Lower leg skin (tissue), 3 donors: Measurements from ENCODE around the gene EIPR1.

Experiments used
- POLR2A ChIP-seq, 2 donors: fragments of 450-650 bp; IDR thresholded peaks; one replicate each; pipeline ENCODE4 v1.6.1; 2016 to 2017; ENCODE audit warnings: antibody characterized with exemption in 2 of 2, mild to moderate bottlenecking in 1 of 2, moderate library complexity in 1 of 2
- TF ChIP-seq, protein P1 (sequence below), 3 donors: fragments of 450-650 bp; IDR thresholded peaks; one replicate each; pipeline ENCODE4 v1.5.1; 2016; ENCODE audit warnings: antibody characterized with exemption in 3 of 3, mild to moderate bottlenecking in 3 of 3, moderate library complexity in 2 of 3

DNA sequence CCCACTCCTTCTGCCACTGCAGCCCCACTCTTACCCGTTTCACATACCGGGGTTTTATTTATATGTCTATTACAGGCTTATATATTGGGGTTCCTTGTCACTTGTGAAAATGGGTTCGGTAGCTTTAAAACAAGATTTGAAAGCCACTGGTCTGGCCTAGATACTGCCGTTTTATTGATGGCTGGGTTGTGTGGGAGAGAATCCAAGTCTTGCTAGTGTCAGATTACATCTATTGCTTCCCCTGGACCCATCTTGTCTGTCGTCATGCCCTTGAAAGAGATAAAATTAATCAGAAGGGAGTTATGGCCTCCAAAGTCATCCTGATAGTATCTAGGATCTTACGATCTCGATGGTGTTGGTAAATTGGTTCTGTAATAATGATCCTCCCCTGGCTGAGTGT lies 79.4 kb downstream of the EIPR1 start:
- TF ChIP-seq, protein P1, sequence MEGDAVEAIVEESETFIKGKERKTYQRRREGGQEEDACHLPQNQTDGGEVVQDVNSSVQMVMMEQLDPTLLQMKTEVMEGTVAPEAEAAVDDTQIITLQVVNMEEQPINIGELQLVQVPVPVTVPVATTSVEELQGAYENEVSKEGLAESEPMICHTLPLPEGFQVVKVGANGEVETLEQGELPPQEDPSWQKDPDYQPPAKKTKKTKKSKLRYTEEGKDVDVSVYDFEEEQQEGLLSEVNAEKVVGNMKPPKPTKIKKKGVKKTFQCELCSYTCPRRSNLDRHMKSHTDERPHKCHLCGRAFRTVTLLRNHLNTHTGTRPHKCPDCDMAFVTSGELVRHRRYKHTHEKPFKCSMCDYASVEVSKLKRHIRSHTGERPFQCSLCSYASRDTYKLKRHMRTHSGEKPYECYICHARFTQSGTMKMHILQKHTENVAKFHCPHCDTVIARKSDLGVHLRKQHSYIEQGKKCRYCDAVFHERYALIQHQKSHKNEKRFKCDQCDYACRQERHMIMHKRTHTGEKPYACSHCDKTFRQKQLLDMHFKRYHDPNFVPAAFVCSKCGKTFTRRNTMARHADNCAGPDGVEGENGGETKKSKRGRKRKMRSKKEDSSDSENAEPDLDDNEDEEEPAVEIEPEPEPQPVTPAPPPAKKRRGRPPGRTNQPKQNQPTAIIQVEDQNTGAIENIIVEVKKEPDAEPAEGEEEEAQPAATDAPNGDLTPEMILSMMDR (IDR thresholded peaks at IDR 0.05), result no peak
- TF ChIP-seq POLR2A (IDR thresholded peaks at IDR 0.05), result no peak
